ENCODE data around the gene SAMD8. TPM values are rescaled to one million over a fixed set of nuclear protein-coding genes. Genes with fewer than 3 reads are reported as not detected.

The SAMD8 gene
- total RNA-seq, 1 experiment from 2014 or later = 23.6 TPM

GRCh38 chr10:75176736-75177135, 65.3 kb downstream of the SAMD8 start:
- no peak for DNase-seq (ENCODE audit: low read depth, low spot score)
- no peaks in the 10 kb centered on the region; a peak in 1 of 4 replicates for H3K9me3 ChIP-seq (ENCODE audit: control insufficient read depth in 1 of 2, insufficient read depth in 1 of 2, low read depth in 1 of 2, low read length in 2 of 2)
- RAD21 ChIA-PET (ENCODE audit: low non-redundant PET in 1 of 2, low total read pairs in 2 of 2, uncharacterized antibody in 2 of 2, unreplicated experiment in 2 of 2) = no interaction called here
- no peaks in the 10 kb centered on the region for H3K27me3 ChIP-seq (ENCODE audit: insufficient read depth, low read length)
- H3K9ac ChIP-seq (ENCODE audit: low read length) = no peak overlapping the region
- no peaks in the 10 kb centered on the region for H3K4me1 ChIP-seq (ENCODE audit: control insufficient read depth in 1 of 2, insufficient read depth in 2 of 2, low read length in 2 of 2)
- intact Hi-C loops (cut with micrococcal nuclease) = no loop called here
- H3K4me3 ChIP-seq (replicated peaks in 1 of 2; ENCODE audit: low read depth in 1 of 2, low read length in 2 of 2) = no peak overlapping the region
- CTCF ChIA-PET = interaction anchor here (2.0 kb wide), 1 partner anchor 11 kb away, joined by 4 read pairs; no protein-coding TSS in a partner anchor
- no peaks in the 10 kb centered on the region for H3K9me2 ChIP-seq (ENCODE audit: insufficient read depth)
- H3K4me2 ChIP-seq (ENCODE audit: low read length) = no peak overlapping the region
- BruUV-seq (replicated peaks) = no TSS peak
- H3K79me2 ChIP-seq (ENCODE audit: insufficient read depth, low read length) = no peaks in the 10 kb centered on the region
- H4K20me1 ChIP-seq (ENCODE audit: insufficient read depth) = no peaks in the 10 kb centered on the region
- no peak for ATAC-seq
- TF ChIP-seq POLR2A (IDR thresholded peaks at IDR 0.05; ENCODE audit: borderline replicate concordance, extremely low read depth, insufficient read depth, insufficient read length) (no peak), CBX3 (IDR thresholded peaks at IDR 0.05; ENCODE audit: low read depth) (no peak), EGR1 (IDR thresholded peaks at IDR 0.05; ENCODE audit: low read depth) (no peak), SP1 (IDR thresholded peaks at IDR 0.05; ENCODE audit: low read depth) (no peak), TCF7L2 (IDR thresholded peaks at IDR 0.05; ENCODE audit: borderline replicate concordance, extremely low read depth, insufficient read depth, insufficient read length) (no peak), CTCF (IDR thresholded peaks at IDR 0.05 in 2 of 3, conservative IDR thresholded peaks at IDR 0.05 in 1 of 3; ENCODE audit: borderline replicate concordance in 1 of 3, insufficient read depth in 1 of 3, low read depth in 2 of 3, low read length in 2 of 3) (no peak), RAD21 (IDR thresholded peaks at IDR 0.05; ENCODE audit: low read depth) (no peak), POLR2AphosphoS5 (IDR thresholded peaks at IDR 0.05; ENCODE audit: low read depth, low read length) (no peak), ELF1 (IDR thresholded peaks at IDR 0.05; ENCODE audit: borderline replicate concordance, low read depth) (no peak), SRF (IDR thresholded peaks at IDR 0.05; ENCODE audit: low read depth) (no peak), FOSL1 (IDR thresholded peaks at IDR 0.05; ENCODE audit: low read depth) (no peak), SIN3A (IDR thresholded peaks at IDR 0.05; ENCODE audit: low read depth) (no peak)
- no peaks in the 10 kb centered on the region; a peak in 1 of 4 replicates for H3K36me3 ChIP-seq (ENCODE audit: control insufficient read depth in 1 of 2, insufficient read depth in 2 of 2, low read length in 2 of 2)
- POLR2A ChIA-PET = no interaction called here
- no peak overlapping the region for H3K27ac ChIP-seq (ENCODE audit: low read depth, low read length)
- no peak overlapping the region for H2AFZ ChIP-seq (ENCODE audit: low read depth, low read length, poor library complexity, severe bottlenecking)

All from HCT116 (cell line).